GM19099 (cell line): ENCODE results near the gene SLC35F4.

Experiments
- POLR2A ChIP-seq: IDR thresholded peaks from 3 replicates; pipeline ENCODE4 v1.6.1; 2011; ENCODE audit warnings: low read depth; ENCODE audit not compliant: insufficient read length; ENCODE audit errors: extremely low read depth

SLC35F4 gene

GRCh38 chr14:57641776-57642175 is 224.1 kb downstream of the SLC35F4 start:
- no peak for TF ChIP-seq POLR2A

- TF ChIP-seq POLR2A = no peak
These were observed 225.9 kb downstream of the SLC35F4 start for GRCh38 chr14:57640036-57640435.

- TF ChIP-seq POLR2A = no peak
These were observed 228.0 kb downstream of the SLC35F4 start for GRCh38 chr14:57637901-57638300.

GRCh38 chr14:57634335-57634734 is 231.6 kb downstream of the SLC35F4 start:
- no peak for TF ChIP-seq POLR2A

GRCh38 chr14:57632649-57633048 is 233.2 kb downstream of the SLC35F4 start:
- TF ChIP-seq POLR2A = no peak

GRCh38 chr14:57617510-57617909 is 248.4 kb downstream of the SLC35F4 start:
- no peak for TF ChIP-seq POLR2A

- TF ChIP-seq POLR2A = no peak
These were observed 252.9 kb downstream of the SLC35F4 start for GRCh38 chr14:57612946-57613345.

- TF ChIP-seq POLR2A = no peak
These were observed 254.3 kb downstream of the SLC35F4 start for GRCh38 chr14:57611555-57612075.

- TF ChIP-seq POLR2A = no peak
These were observed 255.3 kb downstream of the SLC35F4 start for GRCh38 chr14:57610631-57611030.

GRCh38 chr14:57609192-57610075 is 256.5 kb downstream of the SLC35F4 start:
- TF ChIP-seq POLR2A = no peak

GRCh38 chr14:57607086-57607485 is 258.8 kb downstream of the SLC35F4 start:
- TF ChIP-seq POLR2A = no peak

GRCh38 chr14:57583396-57583795 is 282.5 kb downstream of the SLC35F4 start:
- no peak for TF ChIP-seq POLR2A

- TF ChIP-seq POLR2A = no peak
These were observed 283.1 kb downstream of the SLC35F4 start for GRCh38 chr14:57582746-57583145.

- TF ChIP-seq POLR2A = no peak
These were observed 287.1 kb downstream of the SLC35F4 start for GRCh38 chr14:57578801-57579200.

GRCh38 chr14:57576498-57576897 is 289.4 kb downstream of the SLC35F4 start:
- TF ChIP-seq POLR2A = no peak

- TF ChIP-seq POLR2A = no peak
These were observed 290.4 kb downstream of the SLC35F4 start for GRCh38 chr14:57575482-57575881.
